ENCODE data around the gene MXRA7. TPM values are rescaled to one million over a fixed set of nuclear protein-coding genes. Genes with fewer than 3 reads are reported as not detected.

The MXRA7 gene
- total RNA-seq, 1 experiment from 2014 or later: 77.9 TPM

DNA sequence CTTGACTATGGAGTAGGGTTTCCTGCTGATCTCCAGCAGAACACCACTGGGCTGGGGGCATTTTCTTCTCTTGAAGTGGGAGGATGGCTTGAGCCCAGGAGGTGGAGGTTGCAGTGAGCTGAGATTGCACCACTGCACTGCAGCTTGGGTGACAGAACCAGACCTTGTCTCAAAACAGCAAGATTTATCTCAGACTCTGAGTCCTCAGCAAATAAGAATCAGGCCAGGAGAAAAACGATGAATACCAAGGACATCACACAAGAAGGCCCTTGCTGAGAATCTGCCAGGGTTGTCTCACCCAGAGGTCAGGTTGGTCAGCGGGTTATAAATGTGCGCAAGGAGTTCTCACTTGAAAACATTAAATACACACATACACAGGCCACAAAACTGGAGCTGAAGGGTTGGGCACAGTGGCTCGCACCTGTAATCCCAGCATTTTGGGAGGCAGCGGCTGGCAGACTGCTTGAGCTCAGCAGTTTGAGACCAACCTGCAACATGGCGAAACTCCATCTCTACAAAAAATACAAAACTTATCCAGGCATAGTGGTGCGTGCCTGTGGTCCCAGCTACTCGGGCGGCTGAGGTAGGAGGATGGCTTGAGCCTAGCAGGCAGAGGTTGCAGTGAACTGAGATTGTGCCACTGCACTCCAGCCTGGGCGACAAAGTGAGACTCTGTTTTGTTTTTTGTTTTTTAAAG lies 7.7 kb downstream of the MXRA7 start:
- no peaks in the 10 kb centered on the region for H3K27me3 ChIP-seq (ENCODE audit: control insufficient read depth, insufficient read depth, low read length)
- ChIA-PET POLR2A (no interaction called here), CTCF (no interaction called here)
- TF ChIP-seq, protein P1, sequence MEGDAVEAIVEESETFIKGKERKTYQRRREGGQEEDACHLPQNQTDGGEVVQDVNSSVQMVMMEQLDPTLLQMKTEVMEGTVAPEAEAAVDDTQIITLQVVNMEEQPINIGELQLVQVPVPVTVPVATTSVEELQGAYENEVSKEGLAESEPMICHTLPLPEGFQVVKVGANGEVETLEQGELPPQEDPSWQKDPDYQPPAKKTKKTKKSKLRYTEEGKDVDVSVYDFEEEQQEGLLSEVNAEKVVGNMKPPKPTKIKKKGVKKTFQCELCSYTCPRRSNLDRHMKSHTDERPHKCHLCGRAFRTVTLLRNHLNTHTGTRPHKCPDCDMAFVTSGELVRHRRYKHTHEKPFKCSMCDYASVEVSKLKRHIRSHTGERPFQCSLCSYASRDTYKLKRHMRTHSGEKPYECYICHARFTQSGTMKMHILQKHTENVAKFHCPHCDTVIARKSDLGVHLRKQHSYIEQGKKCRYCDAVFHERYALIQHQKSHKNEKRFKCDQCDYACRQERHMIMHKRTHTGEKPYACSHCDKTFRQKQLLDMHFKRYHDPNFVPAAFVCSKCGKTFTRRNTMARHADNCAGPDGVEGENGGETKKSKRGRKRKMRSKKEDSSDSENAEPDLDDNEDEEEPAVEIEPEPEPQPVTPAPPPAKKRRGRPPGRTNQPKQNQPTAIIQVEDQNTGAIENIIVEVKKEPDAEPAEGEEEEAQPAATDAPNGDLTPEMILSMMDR (IDR thresholded peaks at IDR 0.05): no peak
- TF ChIP-seq SIN3A (IDR thresholded peaks at IDR 0.05; ENCODE audit: borderline replicate concordance, insufficient read depth, low read depth, low read length) (no peak), TCF7L2 (IDR thresholded peaks at IDR 0.05; ENCODE audit: low read depth, low read length) (no peak), POLR2AphosphoS5 (IDR thresholded peaks at IDR 0.05; ENCODE audit: low read depth, low read length) (no peak)
- TF ChIP-seq, protein P2, sequence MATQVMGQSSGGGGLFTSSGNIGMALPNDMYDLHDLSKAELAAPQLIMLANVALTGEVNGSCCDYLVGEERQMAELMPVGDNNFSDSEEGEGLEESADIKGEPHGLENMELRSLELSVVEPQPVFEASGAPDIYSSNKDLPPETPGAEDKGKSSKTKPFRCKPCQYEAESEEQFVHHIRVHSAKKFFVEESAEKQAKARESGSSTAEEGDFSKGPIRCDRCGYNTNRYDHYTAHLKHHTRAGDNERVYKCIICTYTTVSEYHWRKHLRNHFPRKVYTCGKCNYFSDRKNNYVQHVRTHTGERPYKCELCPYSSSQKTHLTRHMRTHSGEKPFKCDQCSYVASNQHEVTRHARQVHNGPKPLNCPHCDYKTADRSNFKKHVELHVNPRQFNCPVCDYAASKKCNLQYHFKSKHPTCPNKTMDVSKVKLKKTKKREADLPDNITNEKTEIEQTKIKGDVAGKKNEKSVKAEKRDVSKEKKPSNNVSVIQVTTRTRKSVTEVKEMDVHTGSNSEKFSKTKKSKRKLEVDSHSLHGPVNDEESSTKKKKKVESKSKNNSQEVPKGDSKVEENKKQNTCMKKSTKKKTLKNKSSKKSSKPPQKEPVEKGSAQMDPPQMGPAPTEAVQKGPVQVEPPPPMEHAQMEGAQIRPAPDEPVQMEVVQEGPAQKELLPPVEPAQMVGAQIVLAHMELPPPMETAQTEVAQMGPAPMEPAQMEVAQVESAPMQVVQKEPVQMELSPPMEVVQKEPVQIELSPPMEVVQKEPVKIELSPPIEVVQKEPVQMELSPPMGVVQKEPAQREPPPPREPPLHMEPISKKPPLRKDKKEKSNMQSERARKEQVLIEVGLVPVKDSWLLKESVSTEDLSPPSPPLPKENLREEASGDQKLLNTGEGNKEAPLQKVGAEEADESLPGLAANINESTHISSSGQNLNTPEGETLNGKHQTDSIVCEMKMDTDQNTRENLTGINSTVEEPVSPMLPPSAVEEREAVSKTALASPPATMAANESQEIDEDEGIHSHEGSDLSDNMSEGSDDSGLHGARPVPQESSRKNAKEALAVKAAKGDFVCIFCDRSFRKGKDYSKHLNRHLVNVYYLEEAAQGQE (IDR thresholded peaks at IDR 0.05; ENCODE audit: insufficient read depth in 1 of 2, low read depth in 2 of 2, low read length in 1 of 2): no peak
- DNase-seq (ENCODE audit: low read depth, low spot score) (no peak), ATAC-seq (no peak)
- no peaks in the 10 kb centered on the region for H3K36me3 ChIP-seq (ENCODE audit: control insufficient read depth, insufficient read depth, low read length)
- H3K9me3 ChIP-seq (ENCODE audit: control insufficient read depth, insufficient read depth, low read depth, low read length): no peaks in the 10 kb centered on the region
- BruUV-seq (replicated peaks): no TSS peak
- H3K27ac ChIP-seq (ENCODE audit: low read length): no peak overlapping the region
- intact Hi-C loops (cut with micrococcal nuclease; ENCODE audit: unreplicated experiment): no loop called here
- in situ Hi-C loops (cut with HindIII; ENCODE audit: low pct_unique_long_range_greater_than_20kb, low sequenced_read_pairs): no loop called here
- peaks cover 16% of the 10 kb centered on the region; the same call in 1 of the 2 replicates for H3K4me1 ChIP-seq (ENCODE audit: control insufficient read depth, insufficient read depth, low read length)
- H3K4me3 ChIP-seq (ENCODE audit: low read depth in 2 of 2, low read length in 2 of 2): no peak overlapping the region

DNA sequence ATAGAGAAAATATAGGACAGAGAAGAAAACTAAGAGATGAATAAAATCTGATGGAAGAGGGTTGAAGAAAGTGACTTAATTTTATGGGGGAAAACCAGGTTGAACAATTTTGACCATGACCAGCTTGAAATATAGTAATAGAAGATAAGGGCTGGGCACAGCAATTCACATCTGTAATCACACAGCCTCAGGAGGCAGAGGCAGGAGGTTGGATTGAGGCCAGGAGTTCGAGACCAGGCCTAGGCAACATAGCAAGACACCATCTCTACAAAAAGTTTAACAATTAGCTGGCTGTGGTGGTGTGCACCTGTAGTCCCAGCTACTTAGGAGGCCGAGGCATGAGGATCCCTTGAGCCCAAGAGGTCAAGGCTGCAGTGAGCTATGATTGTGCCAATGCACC lies 8.7 kb downstream of the MXRA7 start:
- ATAC-seq (no peak), DNase-seq (ENCODE audit: low read depth, low spot score) (no peak)
- Histone ChIP-seq H3K9me3 (ENCODE audit: control insufficient read depth, insufficient read depth, low read depth, low read length) (no peaks in the 10 kb centered on the region), H3K27me3 (ENCODE audit: control insufficient read depth, insufficient read depth, low read length) (no peaks in the 10 kb centered on the region), H3K36me3 (ENCODE audit: control insufficient read depth, insufficient read depth, low read length) (no peaks in the 10 kb centered on the region), H3K4me3 (ENCODE audit: low read depth in 2 of 2, low read length in 2 of 2) (no peak overlapping the region), H3K4me1 (ENCODE audit: control insufficient read depth, insufficient read depth, low read length) (peaks cover 23% of the 10 kb centered on the region), H3K27ac (ENCODE audit: low read length) (no peak overlapping the region)
- BruUV-seq (replicated peaks): no TSS peak
- intact Hi-C loops (cut with micrococcal nuclease; ENCODE audit: unreplicated experiment): no loop called here
- TF ChIP-seq SIN3A (IDR thresholded peaks at IDR 0.05; ENCODE audit: borderline replicate concordance, insufficient read depth, low read depth, low read length) (no peak), TCF7L2 (IDR thresholded peaks at IDR 0.05; ENCODE audit: low read depth, low read length) (no peak), POLR2AphosphoS5 (IDR thresholded peaks at IDR 0.05; ENCODE audit: low read depth, low read length) (no peak)
- TF ChIP-seq, protein P1 (IDR thresholded peaks at IDR 0.05): no peak
- TF ChIP-seq, protein P2 (IDR thresholded peaks at IDR 0.05; ENCODE audit: insufficient read depth in 1 of 2, low read depth in 2 of 2, low read length in 1 of 2): no peak
- POLR2A ChIA-PET: interaction anchor here (0.5 to 0.7 kb wide), 2 partner anchors 98 to 204 kb away, joined by 3 to 7 read pairs; no protein-coding TSS in a partner anchor
- in situ Hi-C loops (cut with HindIII; ENCODE audit: low pct_unique_long_range_greater_than_20kb, low sequenced_read_pairs): no loop called here
- CTCF ChIA-PET: no interaction called here

Measured in Panc1 (cell line).